Suprapubic skin (tissue), 4 donors: ENCODE measurements around the gene TNFSF13B. TPM values are rescaled to one million over a fixed set of nuclear protein-coding genes. Genes with fewer than 3 reads are reported as not detected.

ENCODE experiments used
- DNase-seq, 2 donors: peaks; one replicate each; pipeline ENCODE4 v3.0.0-alpha.2; 2019; ENCODE audit warnings: low spot score in 2 of 2
- H3K27ac ChIP-seq: fragments of 200-600 bp; sonication (generic); one replicate; pipeline ENCODE4 v1.5.1; 2019
- H3K27me3 ChIP-seq: fragments of 200-600 bp; sonication (generic); one replicate; pipeline ENCODE4 v1.5.1; 2019
- H3K36me3 ChIP-seq: fragments of 200-600 bp; sonication (generic); one replicate; pipeline ENCODE4 v1.5.1; 2019
- H3K4me1 ChIP-seq: fragments of 200-600 bp; sonication (generic); one replicate; pipeline ENCODE4 v1.5.1; 2019
- H3K4me3 ChIP-seq: fragments of 200-600 bp; sonication (generic); one replicate; pipeline ENCODE4 v1.5.1; 2019; ENCODE audit warnings: mild to moderate bottlenecking
- H3K9me3 ChIP-seq: fragments of 200-600 bp; sonication (generic); one replicate; pipeline ENCODE4 v1.5.1; 2019
- EP300 ChIP-seq: sonication (generic); formaldehyde crosslinking; IDR thresholded peaks from one replicate; pipeline ENCODE4 v1.6.1; 2017; ENCODE audit warnings: antibody characterized with exemption
- POLR2A ChIP-seq, 2 donors: fragments of 450-650 bp; IDR thresholded peaks; one replicate each; pipeline ENCODE4 v1.6.1; 2017; ENCODE audit warnings: antibody characterized with exemption in 2 of 2, mild to moderate bottlenecking in 2 of 2, moderate library complexity in 2 of 2
- POLR2AphosphoS5 ChIP-seq, 3 donors: sonication (generic); formaldehyde crosslinking; IDR thresholded peaks; one replicate each; pipeline ENCODE4 v1.6.1; 2017; ENCODE audit warnings: antibody characterized with exemption in 3 of 3
- whole genome bisulfite sequencing: methylation state at CpG from one replicate; pipeline ENCODE4 v1.1.5; 2018; 5-methylcytosine and 5-hydroxymethylcytosine counted together
- total RNA-seq, 4 donors: library from RNA; depleted of rRNA; stranded (reverse); fragments of >200 nt; gene quantifications; one replicate each; pipeline ENCODE4 v1.1.0, GENCODE V29; 2016
- TF ChIP-seq, protein P1 (sequence below), 2 donors: fragments of 200-600 bp in 1 of 2; fragments of 450-650 bp in 1 of 2; sonication (generic) in 1 of 2; IDR thresholded peaks; one replicate each; pipeline ENCODE4 v1.5.1; 2016 to 2019; ENCODE audit warnings: antibody characterized with exemption in 2 of 2, mild to moderate bottlenecking in 1 of 2, moderate library complexity in 1 of 2

Gene TNFSF13B
- total RNA-seq, 4 donors from 2014 or later = 0.44 to 5.2 (median 1.8) TPM

DNA sequence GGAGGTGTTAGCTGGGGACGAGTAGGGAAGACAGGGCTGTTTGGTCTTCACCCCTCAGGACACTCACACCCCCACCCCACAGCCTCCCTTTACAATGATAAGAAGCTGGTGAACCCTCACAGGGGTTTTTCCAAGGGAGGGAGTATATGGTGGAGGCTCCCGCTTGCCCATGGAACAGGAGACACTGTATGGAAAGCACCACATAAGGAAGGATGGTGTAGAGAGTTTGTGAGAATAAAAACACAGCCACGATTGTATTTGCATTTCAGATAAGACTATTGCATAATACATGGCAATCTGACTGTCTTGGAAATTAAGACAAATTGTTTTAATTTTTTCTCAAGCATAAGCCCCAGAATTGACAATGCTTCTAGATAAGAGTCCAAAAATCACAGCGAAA, 46.9 kb downstream of the TNFSF13B start:
- Histone ChIP-seq H3K27me3 (no peaks in the 10 kb centered on the region), H3K27ac (no peak overlapping the region), H3K4me1 (no peaks in the 10 kb centered on the region), H3K4me3 (no peak overlapping the region), H3K9me3 (no peaks in the 10 kb centered on the region), H3K36me3 (no peaks in the 10 kb centered on the region)
- DNase-seq = no peak
- whole genome bisulfite sequencing = 66% methylated on average over 4 of the region's 4 CpGs
- no peak for TF ChIP-seq POLR2A (IDR thresholded peaks at IDR 0.05)
- TF ChIP-seq POLR2AphosphoS5 (IDR thresholded peaks at IDR 0.05) = no peak
- TF ChIP-seq EP300 = no peak
- TF ChIP-seq, protein P1, sequence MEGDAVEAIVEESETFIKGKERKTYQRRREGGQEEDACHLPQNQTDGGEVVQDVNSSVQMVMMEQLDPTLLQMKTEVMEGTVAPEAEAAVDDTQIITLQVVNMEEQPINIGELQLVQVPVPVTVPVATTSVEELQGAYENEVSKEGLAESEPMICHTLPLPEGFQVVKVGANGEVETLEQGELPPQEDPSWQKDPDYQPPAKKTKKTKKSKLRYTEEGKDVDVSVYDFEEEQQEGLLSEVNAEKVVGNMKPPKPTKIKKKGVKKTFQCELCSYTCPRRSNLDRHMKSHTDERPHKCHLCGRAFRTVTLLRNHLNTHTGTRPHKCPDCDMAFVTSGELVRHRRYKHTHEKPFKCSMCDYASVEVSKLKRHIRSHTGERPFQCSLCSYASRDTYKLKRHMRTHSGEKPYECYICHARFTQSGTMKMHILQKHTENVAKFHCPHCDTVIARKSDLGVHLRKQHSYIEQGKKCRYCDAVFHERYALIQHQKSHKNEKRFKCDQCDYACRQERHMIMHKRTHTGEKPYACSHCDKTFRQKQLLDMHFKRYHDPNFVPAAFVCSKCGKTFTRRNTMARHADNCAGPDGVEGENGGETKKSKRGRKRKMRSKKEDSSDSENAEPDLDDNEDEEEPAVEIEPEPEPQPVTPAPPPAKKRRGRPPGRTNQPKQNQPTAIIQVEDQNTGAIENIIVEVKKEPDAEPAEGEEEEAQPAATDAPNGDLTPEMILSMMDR (IDR thresholded peaks at IDR 0.05) = no peak

DNA sequence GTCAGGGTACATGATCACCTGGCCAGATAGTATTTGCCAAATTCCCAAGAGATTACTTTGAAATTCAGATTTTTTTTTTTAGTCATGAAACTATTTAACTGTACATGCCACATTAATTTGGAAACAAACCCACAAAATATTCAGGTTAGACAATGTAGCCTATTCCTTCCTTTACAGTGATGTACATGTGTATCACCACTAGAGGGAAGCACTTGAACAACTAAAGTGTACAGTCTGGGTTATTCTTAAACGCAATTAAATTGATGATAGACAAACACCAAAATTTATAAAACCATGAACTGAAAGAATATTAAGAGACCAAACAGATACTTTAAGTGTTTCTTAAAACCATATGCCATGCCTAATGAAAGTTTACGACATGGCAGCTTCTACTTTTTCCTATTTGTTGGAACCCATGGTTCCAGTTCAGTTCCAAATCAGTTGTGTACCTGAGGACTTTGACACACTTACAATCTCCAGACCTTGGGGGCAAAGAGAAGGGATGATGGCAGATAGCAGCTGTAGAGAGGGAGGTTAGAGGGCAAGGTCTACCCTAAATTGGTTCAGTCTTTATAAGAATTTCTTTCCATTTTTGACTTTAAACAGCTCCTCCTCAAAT, 52.8 kb downstream of the TNFSF13B start:
- Histone ChIP-seq H3K4me3 (no peak overlapping the region), H3K27me3 (no peaks in the 10 kb centered on the region), H3K27ac (no peak overlapping the region), H3K4me1 (no peaks in the 10 kb centered on the region), H3K36me3 (no peaks in the 10 kb centered on the region), H3K9me3 (no peaks in the 10 kb centered on the region)
- WGBS = 19% methylated on average over 2 of the region's 2 CpGs
- DNase-seq = no peak
- TF ChIP-seq EP300 = no peak
- TF ChIP-seq, protein P1 (IDR thresholded peaks at IDR 0.05) = peak; percentile 55 to 57

DNA sequence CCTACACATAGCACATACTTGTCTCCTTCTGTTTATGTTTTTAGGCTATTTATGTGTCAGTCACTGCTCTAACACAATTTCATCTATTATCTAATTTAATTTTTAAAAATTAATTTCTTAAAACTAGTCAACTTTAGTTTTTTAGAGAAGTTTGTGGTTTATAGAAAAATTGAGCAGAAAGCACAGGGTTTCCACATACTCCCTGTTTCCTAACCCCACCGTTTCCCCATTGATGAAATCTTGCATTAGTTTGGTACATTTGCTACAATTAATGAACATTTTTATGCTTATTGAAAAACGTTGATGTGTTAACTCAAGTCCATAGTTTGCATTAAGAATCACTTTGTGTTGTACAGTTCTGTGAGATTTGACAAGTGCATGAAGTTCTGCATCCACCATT, 53.5 kb downstream of the TNFSF13B start:
- Histone ChIP-seq H3K36me3 (no peaks in the 10 kb centered on the region), H3K4me3 (no peak overlapping the region), H3K27ac (no peak overlapping the region), H3K9me3 (no peaks in the 10 kb centered on the region), H3K4me1 (no peaks in the 10 kb centered on the region), H3K27me3 (no peaks in the 10 kb centered on the region)
- DNase-seq = no peak
- WGBS = 43% methylated on average over 2 of the region's 2 CpGs
- TF ChIP-seq POLR2A (IDR thresholded peaks at IDR 0.05) (no peak), EP300 (no peak), POLR2AphosphoS5 (IDR thresholded peaks at IDR 0.05) (no peak)
- TF ChIP-seq, protein P1 (IDR thresholded peaks at IDR 0.05) = no peak

DNA sequence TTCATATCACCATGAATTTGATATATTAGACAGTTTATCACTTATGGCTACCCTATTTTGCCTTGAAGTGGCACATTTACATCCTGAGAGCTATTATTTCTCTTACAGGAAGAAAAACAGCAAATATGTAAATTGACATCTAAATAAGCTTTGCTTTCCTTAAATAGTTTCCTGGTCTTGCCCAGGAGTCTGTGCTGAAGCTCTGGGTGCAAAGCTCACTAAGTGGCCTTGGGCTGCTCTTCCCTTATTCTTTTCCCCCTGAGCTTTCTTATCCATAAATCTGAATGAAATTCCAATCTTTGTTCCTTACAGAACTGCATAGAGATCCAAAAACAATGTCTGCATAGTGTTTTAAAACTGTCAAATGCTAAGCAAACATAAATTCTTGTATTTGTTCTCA, 56.3 kb downstream of the TNFSF13B start:
- Histone ChIP-seq H3K4me1 (no peaks in the 10 kb centered on the region), H3K27ac (no peak overlapping the region)

DNA sequence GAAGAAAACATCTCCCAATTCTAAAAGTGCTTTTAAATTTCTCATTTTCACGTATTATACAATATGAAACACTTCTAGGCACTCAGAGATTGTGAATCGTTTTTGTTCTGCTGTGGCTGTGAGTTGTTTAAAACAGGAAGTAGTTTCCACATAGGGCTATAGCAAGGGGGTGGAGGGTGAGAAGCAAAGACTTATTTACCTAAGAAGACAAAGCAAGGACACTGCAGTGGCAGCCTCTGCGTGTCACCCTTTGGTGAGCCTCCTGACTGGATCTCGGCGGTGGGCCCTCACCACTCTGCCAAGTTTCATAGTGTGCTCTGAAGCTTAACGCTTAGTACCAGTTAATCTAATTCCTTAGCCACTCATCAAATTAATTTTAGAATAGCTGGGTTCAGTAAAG, 56.8 kb downstream of the TNFSF13B start:
- Histone ChIP-seq H3K4me1 (no peaks in the 10 kb centered on the region), H3K27me3 (no peaks in the 10 kb centered on the region), H3K4me3 (no peak overlapping the region), H3K36me3 (no peaks in the 10 kb centered on the region), H3K27ac (no peak overlapping the region), H3K9me3 (no peaks in the 10 kb centered on the region)
- DNase-seq = no peak
- WGBS = 68% methylated on average over 6 of the region's 6 CpGs
- TF ChIP-seq POLR2A (IDR thresholded peaks at IDR 0.05) (no peak), EP300 (no peak), POLR2AphosphoS5 (IDR thresholded peaks at IDR 0.05) (no peak)
- TF ChIP-seq, protein P1 (IDR thresholded peaks at IDR 0.05) = no peak

More for the DNA sequence above, 56.3 kb downstream of the TNFSF13B start:
- Histone ChIP-seq H3K4me3 (no peak overlapping the region), H3K9me3 (no peaks in the 10 kb centered on the region), H3K27me3 (no peaks in the 10 kb centered on the region), H3K36me3 (no peaks in the 10 kb centered on the region)
- TF ChIP-seq, protein P1 (IDR thresholded peaks at IDR 0.05) = no peak
- no peak for TF ChIP-seq EP300
- TF ChIP-seq POLR2AphosphoS5 (IDR thresholded peaks at IDR 0.05) = no peak
- TF ChIP-seq POLR2A (IDR thresholded peaks at IDR 0.05) = no peak
- no peak for DNase-seq
